Measurements from ENCODE around the gene GDF2. TPM values are rescaled to one million over a fixed set of nuclear protein-coding genes. Genes with fewer than 3 reads are reported as not detected.
A peak's percentile ranks its signal among the peaks of the same experiment; 100 is the strongest.

Gene GDF2
- total RNA-seq, 4 donors from 2014 or later = not detected

DNA sequence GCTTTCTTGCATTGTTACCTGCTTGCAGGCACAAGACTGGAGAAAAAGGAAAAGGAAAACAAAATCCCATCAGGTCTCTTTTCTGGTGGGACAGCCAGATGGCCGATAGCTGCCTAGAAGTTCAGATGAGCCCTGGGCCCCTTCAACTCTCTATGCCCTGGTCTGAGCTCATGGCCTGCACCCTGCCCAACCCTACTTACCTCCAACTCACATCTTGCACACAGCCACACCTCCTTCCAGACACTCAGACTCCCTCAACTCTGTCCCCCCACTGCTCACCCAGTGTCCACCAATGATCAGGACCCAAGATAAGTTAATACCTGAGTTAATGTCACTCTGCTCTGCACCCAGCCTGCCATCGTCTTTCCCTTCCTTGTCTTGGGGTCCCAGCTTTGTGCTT is 36.8 kb downstream of the GDF2 start:
- TF ChIP-seq POLR2A (IDR thresholded peaks at IDR 0.05) (no peak), CTCF (IDR thresholded peaks at IDR 0.05) (no peak)
- Histone ChIP-seq H3K4me1 (no peaks in the 10 kb centered on the region), H3K9me3 (no peaks in the 10 kb centered on the region), H3K27ac (no peak overlapping the region), H3K4me3 (no peak overlapping the region), H3K36me3 (no peaks in the 10 kb centered on the region), H3K27me3 (no peaks in the 10 kb centered on the region)
- DNase-seq = no peak
- intact Hi-C loops (cut with DNase I; ENCODE audit: low total_unique reads) = no loop called here

DNA sequence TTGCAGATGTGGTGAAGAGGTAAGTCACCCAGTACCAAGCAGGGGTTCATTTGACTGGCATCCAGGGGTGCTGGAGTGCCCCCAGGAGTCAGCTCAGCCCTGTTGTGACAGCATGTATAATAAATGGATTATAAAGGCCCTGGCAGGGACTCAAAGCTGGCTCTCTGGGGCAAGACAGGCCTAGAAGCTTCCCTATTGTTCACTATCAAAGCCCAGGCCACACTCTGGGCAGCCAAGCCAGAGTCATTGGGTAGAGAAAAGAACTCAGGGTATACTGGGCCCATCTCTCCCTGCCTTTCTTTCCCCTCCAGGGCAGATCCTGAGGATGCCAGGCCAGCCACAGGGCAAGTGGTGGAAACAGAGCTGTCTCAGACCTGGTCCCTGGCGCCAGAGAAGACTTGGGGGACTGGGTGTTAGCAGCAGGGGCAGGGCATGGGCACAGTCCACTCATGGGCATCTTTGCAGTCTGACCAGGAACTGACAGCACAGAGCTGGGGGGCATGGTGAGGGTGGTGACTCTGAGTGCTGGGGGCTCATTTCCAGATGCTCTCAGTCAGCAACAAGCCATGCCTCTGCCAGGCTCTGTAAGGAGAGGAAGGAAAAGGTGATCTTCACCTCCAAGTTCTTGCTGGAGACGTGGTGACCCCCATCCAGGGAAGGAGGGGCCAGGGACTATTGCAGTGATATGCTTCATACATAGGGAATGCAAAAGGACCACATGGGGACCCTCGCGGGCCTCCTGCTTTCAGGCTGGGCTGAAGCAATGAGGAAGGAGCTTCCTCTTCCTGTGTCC is 37.6 kb downstream of the GDF2 start:
- no peak overlapping the region for H3K4me3 ChIP-seq
- H3K36me3 ChIP-seq = no peaks in the 10 kb centered on the region
- H3K27me3 ChIP-seq = no peaks in the 10 kb centered on the region
- H3K9me3 ChIP-seq = no peaks in the 10 kb centered on the region
- H3K4me1 ChIP-seq = no peaks in the 10 kb centered on the region
- TF ChIP-seq POLR2A (IDR thresholded peaks at IDR 0.05) = no peak
- TF ChIP-seq CTCF (IDR thresholded peaks at IDR 0.05) = no peak
- intact Hi-C loops (cut with DNase I; ENCODE audit: low total_unique reads) = no loop called here
- no peak for DNase-seq
- H3K27ac ChIP-seq = no peak overlapping the region

DNA sequence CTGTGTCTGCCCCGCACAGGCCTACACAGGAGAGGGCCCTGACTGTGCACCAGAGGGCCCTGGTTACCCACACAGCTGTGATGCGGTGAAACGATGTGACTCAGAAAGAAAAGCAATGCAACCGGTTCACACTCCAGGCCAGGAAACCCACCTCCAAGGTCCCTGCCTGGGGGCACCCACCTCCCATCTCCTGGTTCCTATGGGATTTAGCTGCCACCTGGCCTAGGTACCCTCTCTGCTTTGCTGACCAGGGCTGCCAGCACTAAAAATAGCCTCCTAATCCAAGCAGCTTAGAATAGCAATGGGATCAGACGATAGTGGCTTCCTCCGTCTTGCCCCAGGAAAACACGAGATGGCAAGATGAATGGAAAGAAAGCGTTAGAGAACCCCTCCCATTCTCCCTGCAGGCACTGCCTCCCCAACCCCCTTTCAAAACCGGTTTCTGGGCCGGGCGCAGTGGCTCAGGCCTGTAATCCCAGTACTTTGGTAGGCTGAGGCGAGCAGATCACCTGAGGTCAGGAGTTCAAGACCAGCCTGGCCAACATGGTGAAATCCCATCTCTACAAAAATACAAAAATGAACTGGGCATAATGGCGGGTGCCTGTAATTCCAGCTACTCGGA is 38.3 kb downstream of the GDF2 start:
- no peaks in the 10 kb centered on the region for H3K4me1 ChIP-seq
- no peaks in the 10 kb centered on the region for H3K9me3 ChIP-seq
- H3K36me3 ChIP-seq = no peaks in the 10 kb centered on the region
- TF ChIP-seq POLR2A (IDR thresholded peaks at IDR 0.05) (no peak), CTCF (IDR thresholded peaks at IDR 0.05) (no peak)
- H3K27me3 ChIP-seq = no peaks in the 10 kb centered on the region
- H3K4me3 ChIP-seq = no peak overlapping the region
- no peak for DNase-seq
- no peak overlapping the region for H3K27ac ChIP-seq
- intact Hi-C loops (cut with DNase I; ENCODE audit: low total_unique reads) = no loop called here

GRCh38 chr10:47361293-47361692 is 39.0 kb downstream of the GDF2 start:
- no peak for DNase-seq
- no peaks in the 10 kb centered on the region for H3K4me1 ChIP-seq
- intact Hi-C loops (cut with DNase I; ENCODE audit: low total_unique reads) = no loop called here
- no peaks in the 10 kb centered on the region for H3K36me3 ChIP-seq
- TF ChIP-seq POLR2A (IDR thresholded peaks at IDR 0.05) (no peak), CTCF (IDR thresholded peaks at IDR 0.05) (peak in 2 of 4 experiments; percentile 18 to 27)
- H3K4me3 ChIP-seq = no peak overlapping the region
- H3K27me3 ChIP-seq = no peaks in the 10 kb centered on the region
- no peaks in the 10 kb centered on the region for H3K9me3 ChIP-seq
- H3K27ac ChIP-seq = no peak overlapping the region

DNA sequence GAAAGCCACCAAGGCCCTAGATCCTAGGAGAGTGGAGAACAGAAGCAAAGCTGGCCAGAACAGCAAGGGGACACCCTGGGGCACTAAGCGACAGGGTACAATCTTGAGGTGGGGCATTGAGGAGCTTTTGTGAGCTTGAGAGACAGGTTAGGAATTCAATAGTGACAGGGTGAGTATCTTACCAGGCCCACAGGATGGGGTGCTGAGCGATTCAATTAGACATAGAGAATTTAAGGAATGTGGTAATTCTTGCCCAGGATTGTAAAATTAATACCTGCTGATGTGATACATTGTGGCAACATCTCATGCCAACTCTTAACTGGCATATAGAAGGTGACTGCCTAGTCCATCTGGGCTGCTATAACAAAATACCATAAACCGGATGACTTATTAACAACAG is 39.9 kb downstream of the GDF2 start:
- Histone ChIP-seq H3K9me3 (no peaks in the 10 kb centered on the region), H3K4me1 (no peaks in the 10 kb centered on the region), H3K27ac (no peak overlapping the region), H3K4me3 (no peak overlapping the region), H3K36me3 (no peaks in the 10 kb centered on the region), H3K27me3 (no peaks in the 10 kb centered on the region)
- intact Hi-C loops (cut with DNase I; ENCODE audit: low total_unique reads) = no loop called here
- TF ChIP-seq CTCF (IDR thresholded peaks at IDR 0.05) (no peak), POLR2A (IDR thresholded peaks at IDR 0.05) (no peak)
- no peak for DNase-seq

Measured in uterus (tissue), 4 donors.